ENCODE data around the gene KRTAP5-5. TPM values are rescaled to one million over a fixed set of nuclear protein-coding genes. Genes with fewer than 3 reads are reported as not detected.
"Not testable (repeated sequence)": the region's sequence is repeated elsewhere in the genome, so short reads cannot be mapped to it uniquely, and the experiment has no call there.

Gene KRTAP5-5
- total RNA-seq, 1 experiment from 2014 or later: not detected

DNA sequence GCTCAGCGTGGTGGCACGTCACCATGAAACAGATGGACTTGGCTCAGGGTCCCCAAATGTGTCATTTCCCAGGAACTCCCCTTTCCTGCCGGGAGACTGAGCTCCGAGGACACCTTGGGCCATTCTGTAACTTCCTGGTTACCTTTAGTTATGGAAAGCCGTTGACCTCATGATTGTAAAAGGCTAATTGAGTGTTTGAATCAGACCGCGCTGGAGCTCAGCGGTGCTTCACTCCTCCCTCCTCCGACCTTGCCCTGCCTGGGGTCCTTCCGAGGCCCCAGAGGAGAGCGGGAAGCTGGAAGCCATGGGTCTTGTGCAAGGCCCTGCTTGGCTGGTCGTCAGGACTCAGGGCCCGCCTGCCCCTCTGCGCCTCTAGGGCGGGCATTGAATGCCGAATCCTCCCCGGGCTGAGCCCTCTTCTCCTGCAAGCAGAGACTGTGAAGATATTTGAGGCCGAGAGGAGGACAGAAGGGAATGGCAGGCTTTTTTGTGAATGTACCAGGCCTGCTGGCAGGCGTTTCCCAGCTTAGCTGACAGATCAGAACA is 32.9 kb upstream of the KRTAP5-5 start:
- peaks cover 73% of the 10 kb centered on the region for H3K27me3 Mint-ChIP-seq (ENCODE audit: low read depth)
- Histone ChIP-seq H3K9ac (ENCODE audit: extremely low read depth, insufficient read length, low read length) (peak overlapping the region; percentile 22), H3K14ac (ENCODE audit: insufficient read depth, low read length) (peak overlapping the region; percentile 71; the same call in 1 of the 2 replicates), H3K4me2 (ENCODE audit: insufficient read depth, insufficient read length, low read length) (peak overlapping the region; percentile 51), H3K18ac (ENCODE audit: insufficient read length, low read depth, low read length) (peak overlapping the region; percentile 29)
- H2BK20ac ChIP-seq (ENCODE audit: low read depth, low read length, poor library complexity, severe bottlenecking); H2BK15ac ChIP-seq (ENCODE audit: low read depth, low read length); H2AFZ ChIP-seq (ENCODE audit: low read length); H3K79me2 ChIP-seq (ENCODE audit: insufficient read depth, low read length); H3K23ac ChIP-seq (ENCODE audit: insufficient read length, low read depth, low read length); H3K79me1 ChIP-seq (ENCODE audit: insufficient read depth, low read depth, low read length, poor library complexity, severe bottlenecking); H3K27ac ChIP-seq (ENCODE audit: insufficient read length, low read depth, low read length); H4K20me1 ChIP-seq (ENCODE audit: control insufficient read depth, insufficient read depth, insufficient read length); H3K27me3 ChIP-seq (ENCODE audit: insufficient read depth, low read length); H3K4me1 ChIP-seq (ENCODE audit: insufficient read depth, low read length); H2BK12ac ChIP-seq (ENCODE audit: insufficient read length, low read depth, low read length); H3K36me3 Mint-ChIP-seq (ENCODE audit: insufficient read depth in 1 of 3, low read depth in 3 of 3); H4K5ac ChIP-seq (ENCODE audit: insufficient read length, low read depth, low read length); H4K8ac ChIP-seq (replicated peaks; ENCODE audit: insufficient read length, low read depth, low read length); H3K23me2 ChIP-seq (ENCODE audit: insufficient read length, low read depth, low read length, poor library complexity, severe bottlenecking); H2AK5ac ChIP-seq (ENCODE audit: insufficient read length, low read length); H2BK5ac ChIP-seq (ENCODE audit: insufficient read length, low read length); H3T11ph ChIP-seq (ENCODE audit: low read length); H2BK120ac ChIP-seq (ENCODE audit: low read depth, low read length, poor library complexity, severe bottlenecking); H3K9me3 ChIP-seq (ENCODE audit: control insufficient read depth, low read depth, low read length); H3K4ac ChIP-seq (ENCODE audit: low read depth, low read length); H4K91ac ChIP-seq (ENCODE audit: insufficient read length, low read depth, low read length); H3K56ac ChIP-seq (ENCODE audit: insufficient read length, low read depth, low read length): not testable (repeated sequence)
- peak overlapping the region in 2 of 3 experiments; percentile 27 to 36; a peak in 2 of 7 replicates for H3K27ac Mint-ChIP-seq
- peaks cover 5 to 11% of the 10 kb centered on the region in 2 experiments for H3K9me3 Mint-ChIP-seq
- WGBS (ENCODE audit: extremely low coverage, insufficient read length, low lambda C conversion rate): no CpG with 5 or more reads among the region's 19 CpGs
- peak; percentile 52 for DNase-seq
- H3K4me3 Mint-ChIP-seq: peak overlapping the region; percentile 5 to 31; a peak in 3 of 5 replicates
- H3K4me1 Mint-ChIP-seq: peaks cover 29 to 33% of the 10 kb centered on the region in 2 experiments
